Epithelial cell of prostate (primary cell): ENCODE measurements around the gene FIBCD1.
"Not testable (repeated sequence)": the region's sequence is repeated elsewhere in the genome, so short reads cannot be mapped to it uniquely, and the experiment has no call there.

ENCODE experiments used
- DNase-seq: peaks from one replicate; pipeline ENCODE4 v3.0.0-alpha.2; 2011; ENCODE audit warnings: low read depth, low spot score
- H3K27ac ChIP-seq: fragments of 450-650 bp; 2 replicates; pipeline ENCODE4 v1.5.1; 2017; ENCODE audit warnings: mild to moderate bottlenecking

FIBCD1 gene

GRCh38 chr9:130913599-130914416 lies 25.2 kb downstream of the FIBCD1 start:
- no peak for DNase-seq
- peak overlapping the region; percentile 18 for H3K27ac ChIP-seq

DNA sequence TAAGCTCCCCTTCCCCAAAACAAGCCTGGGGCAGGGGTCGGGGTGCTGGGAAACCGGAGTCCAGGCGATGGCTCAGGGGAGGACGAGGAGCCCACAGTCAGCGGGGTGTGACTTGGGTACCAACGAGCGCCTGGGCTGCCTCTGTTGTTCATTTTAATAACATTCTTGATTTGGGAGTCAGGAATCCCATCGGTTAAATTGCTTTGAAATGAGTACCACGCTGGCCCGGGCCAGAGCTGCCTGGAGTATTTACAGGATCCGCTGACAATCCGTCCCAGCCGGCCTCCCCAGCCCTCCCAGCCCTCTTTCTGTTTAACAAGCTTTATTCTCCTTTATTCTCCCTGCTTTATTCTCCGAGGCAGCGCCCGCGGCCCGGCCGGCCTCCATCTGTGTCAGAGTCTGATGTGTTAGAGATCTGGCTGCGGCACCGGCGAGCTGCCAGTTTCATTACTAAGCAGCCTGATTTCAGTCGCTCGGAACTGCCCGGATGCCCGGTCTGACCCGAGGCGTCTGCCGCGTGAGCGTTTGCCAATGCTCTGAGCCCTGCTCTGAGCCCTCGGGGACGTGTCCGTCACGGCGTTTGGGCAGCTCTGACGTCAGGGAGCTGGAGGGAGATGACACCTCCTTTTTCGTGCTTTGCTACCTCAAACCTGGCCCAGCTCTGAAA lies 26.0 kb downstream of the FIBCD1 start:
- peak; percentile 78 for DNase-seq
- H3K27ac ChIP-seq = peak overlapping the region; percentile 18

DNA sequence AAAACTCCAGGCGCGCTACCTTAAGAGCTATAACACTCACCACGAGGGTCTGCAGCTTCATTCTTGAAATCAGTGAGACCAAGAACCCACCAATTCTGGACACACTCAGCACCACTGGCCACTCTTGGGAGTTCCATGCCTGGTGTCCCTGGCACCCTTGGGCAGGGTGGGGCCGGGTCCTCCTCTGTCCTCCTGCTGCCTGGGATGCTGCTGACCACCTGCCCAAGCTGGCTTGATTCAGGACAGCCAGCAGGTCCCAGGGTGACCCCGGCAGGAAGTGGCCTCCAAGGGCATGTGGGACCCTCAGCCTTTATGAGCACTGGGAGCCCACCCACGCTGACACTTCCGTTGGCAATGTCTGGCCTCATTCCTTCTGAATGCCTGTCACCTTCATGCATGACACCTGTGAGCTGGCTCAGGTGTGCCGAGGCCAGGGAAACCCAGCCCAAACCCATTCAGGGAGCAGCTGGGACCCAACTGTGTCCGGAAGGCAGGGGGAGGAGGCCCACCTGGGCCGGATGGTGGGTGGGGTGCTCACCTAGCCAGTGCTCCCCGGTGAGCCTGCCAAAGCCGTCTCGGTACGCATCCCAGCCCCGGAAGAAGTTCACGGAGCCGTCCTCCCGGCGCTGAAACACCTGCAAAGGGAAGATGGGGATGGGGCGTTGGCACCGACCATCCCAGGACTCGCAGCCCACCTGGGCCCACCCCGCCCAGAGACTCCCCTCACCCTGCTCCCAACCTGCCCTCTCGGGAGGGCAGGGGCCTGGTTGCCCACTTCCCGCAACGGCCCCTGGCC lies 27.6 kb downstream of the FIBCD1 start:
- DNase-seq = no peak

GRCh38 chr9:130910670-130911069 lies 28.4 kb downstream of the FIBCD1 start:
- not testable (repeated sequence) for H3K27ac ChIP-seq, DNase-seq

More for the DNA sequence above, 27.6 kb downstream of the FIBCD1 start:
- H3K27ac ChIP-seq = no peak overlapping the region

- DNase-seq, H3K27ac ChIP-seq: not testable (repeated sequence)
Measured at GRCh38 chr9:130910041-130910440, 29.0 kb downstream of the FIBCD1 start.

DNA sequence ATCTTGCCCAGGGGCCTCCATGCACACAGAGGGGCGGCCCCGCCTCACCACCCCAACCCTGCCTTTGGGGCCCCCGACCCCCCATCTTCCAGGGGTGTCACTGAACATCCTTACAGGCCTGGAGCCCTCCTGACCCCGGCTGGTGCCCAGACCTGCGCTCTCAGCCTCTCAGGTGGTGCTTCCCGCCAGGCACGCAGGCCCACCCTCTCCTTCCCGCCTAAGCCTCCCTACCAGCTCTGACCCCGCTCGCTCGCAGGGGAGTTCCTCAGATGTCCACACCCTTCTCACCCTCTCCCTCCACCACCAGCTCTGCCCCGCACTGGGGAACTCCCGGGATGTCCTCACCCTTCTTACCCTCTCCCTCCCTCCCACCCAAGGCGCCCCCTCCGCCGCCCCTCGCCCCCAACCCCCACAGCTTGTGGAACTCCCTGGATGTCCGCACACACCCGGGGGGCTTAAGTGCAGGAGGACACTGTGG lies 30.1 kb downstream of the FIBCD1 start:
- DNase-seq = no peak
- no peak overlapping the region for H3K27ac ChIP-seq

DNA sequence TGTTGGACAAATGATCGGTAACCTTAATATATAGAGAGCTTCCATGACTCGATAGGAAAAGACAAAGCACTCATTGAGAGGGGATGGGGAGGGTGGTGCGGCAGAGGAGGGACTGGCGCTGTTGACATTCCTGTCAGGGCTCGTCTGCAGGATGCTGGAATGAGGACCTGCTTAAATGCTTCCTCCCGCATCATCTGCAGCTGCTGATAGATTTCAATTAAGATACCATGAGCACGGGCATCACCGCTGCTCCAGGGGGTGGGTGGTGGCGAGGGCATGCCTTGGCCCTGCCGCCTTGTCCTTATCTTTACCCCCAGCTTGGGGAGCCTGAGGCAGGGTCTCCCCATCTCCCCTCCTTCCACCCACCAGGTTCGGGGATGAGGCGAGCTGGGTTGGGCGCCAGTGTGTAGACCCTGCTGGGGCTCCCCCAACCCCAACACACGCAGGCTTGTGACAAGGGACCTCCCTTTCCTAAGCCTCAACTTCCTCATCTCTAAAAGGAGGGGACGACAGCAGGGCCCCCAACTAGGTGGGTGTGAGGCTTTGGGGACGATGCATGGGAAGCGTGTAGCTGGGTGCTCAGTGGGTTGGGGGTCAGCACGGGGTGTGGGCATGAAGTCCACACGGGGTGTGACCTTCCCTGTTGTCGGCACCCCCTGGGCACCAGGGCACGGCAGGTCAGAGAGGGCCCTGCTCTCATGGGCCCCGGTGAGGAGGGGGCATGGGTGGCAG lies 30.7 kb downstream of the FIBCD1 start:
- no peak overlapping the region for H3K27ac ChIP-seq
- no peak for DNase-seq

DNA sequence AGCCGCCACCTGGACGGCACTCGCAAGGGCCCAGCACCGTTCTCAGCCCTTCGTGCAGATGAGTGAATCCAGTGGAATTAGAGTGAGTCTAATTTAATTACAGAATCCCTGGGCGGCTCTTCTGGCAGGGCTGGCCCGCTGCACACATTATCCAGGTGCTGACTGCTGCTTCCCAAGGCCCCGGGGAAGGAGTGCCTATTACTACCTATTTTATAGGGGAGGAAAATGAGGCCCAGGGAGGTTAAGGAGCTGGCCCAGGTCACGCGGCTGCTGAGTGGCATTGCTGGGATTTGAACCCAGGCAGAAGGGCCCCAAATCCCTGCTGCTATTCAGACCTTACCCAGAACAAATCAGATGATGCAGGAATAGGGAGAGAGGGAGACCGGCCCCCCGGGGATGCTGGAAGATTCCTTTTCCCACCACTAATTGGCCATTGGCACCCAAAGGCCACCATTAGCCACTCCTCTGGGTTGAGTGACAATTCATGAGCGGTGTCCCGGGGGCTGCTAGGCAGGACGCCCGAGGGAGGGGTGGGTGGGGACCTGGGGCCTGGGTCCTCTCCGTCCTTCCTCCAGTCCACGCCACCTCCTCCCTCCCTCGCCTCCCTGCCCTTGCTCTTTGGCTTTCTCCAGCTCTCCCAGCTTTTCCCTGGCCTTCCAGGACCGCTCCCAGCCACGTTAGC lies 32.2 kb downstream of the FIBCD1 start:
- DNase-seq = no peak

GRCh38 chr9:130905902-130906734 lies 32.9 kb downstream of the FIBCD1 start:
- no peak overlapping the region for H3K27ac ChIP-seq
- DNase-seq = no peak

More for the DNA sequence above, 32.2 kb downstream of the FIBCD1 start:
- no peak overlapping the region for H3K27ac ChIP-seq

DNA sequence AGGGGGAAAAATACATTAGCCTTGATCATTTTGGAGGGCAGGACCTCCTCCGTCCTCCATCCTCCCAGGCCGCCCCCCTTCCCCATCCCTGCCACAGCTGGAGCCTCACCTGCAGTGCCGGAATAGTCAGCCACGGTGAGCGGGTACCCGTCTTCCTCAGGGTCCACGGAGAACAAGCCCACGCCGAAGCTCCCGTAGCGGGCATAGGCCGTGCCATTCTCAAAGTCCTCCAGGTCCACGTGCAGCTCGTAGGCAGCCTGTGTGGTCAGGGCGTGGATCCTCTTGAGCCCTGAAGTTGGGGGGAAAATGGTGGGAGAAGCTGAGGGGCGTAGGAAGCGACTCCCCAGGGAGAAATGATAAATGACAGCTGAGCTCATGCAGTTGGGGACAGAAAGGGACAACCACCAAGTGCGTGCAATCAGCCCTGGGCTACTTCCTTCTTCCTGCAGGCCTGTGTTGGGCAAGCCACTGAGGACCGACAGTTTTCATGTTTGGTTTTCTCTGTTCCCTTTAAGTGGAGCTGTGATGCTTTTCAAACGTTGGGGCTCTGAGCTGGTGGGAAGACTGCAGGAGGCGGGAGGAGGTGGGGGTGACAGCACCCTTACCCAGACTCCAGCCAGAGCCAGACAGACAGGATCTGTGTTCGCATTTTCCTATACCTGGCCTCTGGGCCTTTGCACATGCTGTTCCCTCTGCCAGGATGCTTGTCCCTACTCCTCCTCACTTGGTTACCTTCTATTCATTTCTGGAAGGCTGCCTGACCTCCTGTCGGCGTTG lies 33.7 kb downstream of the FIBCD1 start:
- no peak overlapping the region for H3K27ac ChIP-seq
- DNase-seq = no peak

- no peak for DNase-seq
- no peak overlapping the region for H3K27ac ChIP-seq
Measured at GRCh38 chr9:130904070-130905044, 34.7 kb downstream of the FIBCD1 start.

DNA sequence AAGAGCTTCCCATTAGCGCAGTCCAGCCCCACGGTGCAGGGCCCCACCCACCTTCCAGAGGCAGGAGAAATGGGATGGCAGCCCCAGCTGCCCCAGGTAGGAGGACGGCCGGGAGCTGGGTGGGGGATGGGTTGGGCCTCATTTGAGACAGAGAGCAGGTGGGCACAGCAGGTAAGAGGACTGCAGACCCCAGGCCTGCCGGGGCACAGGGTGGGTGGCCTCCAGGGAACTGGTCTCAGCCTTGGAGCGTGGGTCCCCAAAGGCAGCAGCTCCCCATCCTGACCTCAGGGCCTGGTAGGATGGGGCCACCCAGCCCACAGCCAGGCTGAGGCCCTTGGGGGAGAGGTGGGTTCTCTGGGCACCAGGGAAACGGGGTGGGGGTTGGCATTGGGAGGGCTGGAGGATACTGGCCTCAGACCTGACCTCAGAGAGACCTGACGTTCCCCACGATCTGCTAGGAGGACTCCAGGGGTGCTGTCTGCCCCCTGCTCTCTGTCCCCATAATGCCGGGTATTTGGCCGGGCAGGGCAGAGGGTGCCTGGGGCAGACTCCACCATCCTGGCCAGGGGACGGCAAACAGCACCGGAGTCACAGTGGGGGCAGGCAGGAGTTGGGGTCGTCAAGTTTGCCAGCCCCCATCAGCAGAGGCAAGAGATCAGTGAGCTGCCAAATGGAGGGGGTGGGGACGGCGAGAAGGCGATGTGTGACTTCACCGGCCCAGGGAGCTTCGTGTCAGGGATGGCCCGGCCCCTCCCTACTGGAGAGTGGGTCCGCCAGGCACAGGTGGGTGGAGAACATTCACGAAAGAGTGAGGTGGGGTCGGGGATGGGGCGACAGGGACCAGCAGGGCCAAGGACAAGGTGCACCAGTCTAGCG lies 35.6 kb downstream of the FIBCD1 start:
- no peak for DNase-seq
- H3K27ac ChIP-seq = no peak overlapping the region

DNA sequence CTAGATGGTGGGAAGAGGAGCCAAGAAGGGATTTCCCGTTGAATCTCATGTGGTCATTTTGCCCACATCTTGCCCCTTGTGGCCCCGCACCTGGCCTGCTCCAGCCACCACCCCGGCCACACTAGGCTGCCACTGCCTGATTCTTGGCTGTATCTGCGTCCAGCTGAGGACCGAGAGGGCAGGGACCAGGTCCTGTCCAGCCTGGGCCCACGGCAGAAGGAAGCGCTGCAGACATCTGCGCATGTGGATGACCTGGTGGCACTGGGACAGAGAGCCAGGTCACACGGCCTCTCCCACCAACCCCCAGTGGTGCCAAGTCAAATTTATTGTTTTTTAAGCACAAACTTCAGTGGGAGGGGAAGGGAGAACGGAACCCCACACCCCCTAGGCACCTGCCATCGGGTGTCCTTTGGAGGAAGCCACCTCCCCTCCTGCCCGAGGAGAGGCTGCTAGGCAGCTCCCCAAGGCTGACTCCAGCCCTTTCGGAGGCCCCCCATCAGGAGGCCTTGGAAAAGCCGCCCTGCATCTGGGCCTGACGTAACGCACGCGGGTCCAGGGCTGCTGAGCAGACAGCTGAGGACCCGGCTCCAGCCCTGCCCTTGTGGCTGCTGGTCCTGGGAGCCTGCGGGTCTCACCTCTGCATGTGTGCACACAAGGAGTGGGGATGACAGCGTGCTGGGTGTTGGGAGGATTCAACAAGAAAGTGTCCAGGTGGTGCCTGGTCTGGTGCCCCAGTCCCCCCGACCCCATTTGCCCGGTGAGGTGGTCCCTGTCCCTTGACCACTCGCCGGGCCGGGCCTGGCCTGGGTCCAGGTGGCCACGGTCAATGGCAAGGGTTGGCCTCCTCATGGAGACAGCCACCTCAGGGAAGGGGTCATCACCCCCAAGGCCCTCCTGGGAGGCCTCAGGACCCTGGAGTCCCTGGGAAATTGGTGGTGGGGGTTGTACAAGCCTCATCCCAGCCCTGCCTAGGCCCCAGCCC lies 36.6 kb downstream of the FIBCD1 start:
- no peak overlapping the region for H3K27ac ChIP-seq
- DNase-seq = no peak

- H3K27ac ChIP-seq = no peak overlapping the region
- no peak for DNase-seq
Measured at GRCh38 chr9:130901498-130902203, 37.4 kb downstream of the FIBCD1 start.
